ENCODE data around the gene UGT2B10.

The UGT2B10 gene

GRCh38 chr4:68831642-68832041 lies 15.8 kb downstream of the UGT2B10 start:
- Histone ChIP-seq H3K4me1 (ENCODE audit: insufficient read depth, low read length) (no peaks in the 10 kb centered on the region), H3K9me3 (ENCODE audit: insufficient read depth, low read length, severe bottlenecking) (no peaks in the 10 kb centered on the region), H2AFZ (ENCODE audit: low read depth, low read length) (no peak overlapping the region), H3K4me2 (ENCODE audit: insufficient read depth, low read length) (no peak overlapping the region), H4K20me1 (ENCODE audit: insufficient read depth, low read length) (no peaks in the 10 kb centered on the region), H3K79me2 (ENCODE audit: insufficient read depth, low read length) (no peaks in the 10 kb centered on the region), H3K27me3 (ENCODE audit: insufficient read depth, low read length, poor library complexity) (no peaks in the 10 kb centered on the region), H3K36me3 (ENCODE audit: insufficient read depth, low read length) (no peaks in the 10 kb centered on the region), H3K27ac (ENCODE audit: low read length) (no peak overlapping the region), H3K9ac (ENCODE audit: low read depth, low read length) (no peak overlapping the region), H3K4me3 (ENCODE audit: low read depth in 1 of 2, low read length in 2 of 2) (no peak overlapping the region)
- TF ChIP-seq CTCF (IDR thresholded peaks at IDR 0.05; ENCODE audit: borderline replicate concordance, extremely low read depth, low read length, poor library complexity, severe bottlenecking) (no peak), EZH2 (IDR thresholded peaks at IDR 0.05; ENCODE audit: borderline replicate concordance, low read depth, low read length, severe bottlenecking) (no peak)
- ATAC-seq (ENCODE audit: insufficient read depth, low read depth) (no peak), DNase-seq (no peak)

GRCh38 chr4:68850293-68850692 lies 34.5 kb downstream of the UGT2B10 start:
- H4K20me1 ChIP-seq (ENCODE audit: insufficient read depth, low read length) = no peaks in the 10 kb centered on the region
- H3K4me3 ChIP-seq (ENCODE audit: low read depth in 1 of 2, low read length in 2 of 2) = no peak overlapping the region
- no peak for DNase-seq
- H3K36me3 ChIP-seq (ENCODE audit: insufficient read depth, low read length) = no peaks in the 10 kb centered on the region
- no peak overlapping the region for H3K27ac ChIP-seq (ENCODE audit: low read length)
- H3K9me3 ChIP-seq (ENCODE audit: insufficient read depth, low read length, severe bottlenecking) = peaks cover 2% of the 10 kb centered on the region
- H2AFZ ChIP-seq (ENCODE audit: low read depth, low read length) = no peak overlapping the region
- no peaks in the 10 kb centered on the region for H3K79me2 ChIP-seq (ENCODE audit: insufficient read depth, low read length)
- H3K27me3 ChIP-seq (ENCODE audit: insufficient read depth, low read length, poor library complexity) = no peaks in the 10 kb centered on the region
- H3K9ac ChIP-seq (ENCODE audit: low read depth, low read length) = no peak overlapping the region
- no peaks in the 10 kb centered on the region for H3K4me1 ChIP-seq (ENCODE audit: insufficient read depth, low read length)
- TF ChIP-seq EZH2 (IDR thresholded peaks at IDR 0.05; ENCODE audit: borderline replicate concordance, low read depth, low read length, severe bottlenecking) (no peak), CTCF (IDR thresholded peaks at IDR 0.05; ENCODE audit: borderline replicate concordance, extremely low read depth, low read length, poor library complexity, severe bottlenecking) (no peak)
- no peak overlapping the region for H3K4me2 ChIP-seq (ENCODE audit: insufficient read depth, low read length)
- ATAC-seq (ENCODE audit: insufficient read depth, low read depth) = no peak

- Histone ChIP-seq H2AFZ (ENCODE audit: low read depth, low read length) (no peak overlapping the region), H3K4me1 (ENCODE audit: insufficient read depth, low read length) (no peaks in the 10 kb centered on the region), H3K36me3 (ENCODE audit: insufficient read depth, low read length) (no peaks in the 10 kb centered on the region), H3K4me3 (ENCODE audit: low read depth in 1 of 2, low read length in 2 of 2) (no peak overlapping the region), H3K79me2 (ENCODE audit: insufficient read depth, low read length) (no peaks in the 10 kb centered on the region), H3K9me3 (ENCODE audit: insufficient read depth, low read length, severe bottlenecking) (no peaks in the 10 kb centered on the region), H3K9ac (ENCODE audit: low read depth, low read length) (no peak overlapping the region), H3K4me2 (ENCODE audit: insufficient read depth, low read length) (no peak overlapping the region), H3K27me3 (ENCODE audit: insufficient read depth, low read length, poor library complexity) (no peaks in the 10 kb centered on the region), H4K20me1 (ENCODE audit: insufficient read depth, low read length) (no peaks in the 10 kb centered on the region), H3K27ac (ENCODE audit: low read length) (no peak overlapping the region)
- DNase-seq (no peak), ATAC-seq (ENCODE audit: insufficient read depth, low read depth) (no peak)
- TF ChIP-seq CTCF (IDR thresholded peaks at IDR 0.05; ENCODE audit: borderline replicate concordance, extremely low read depth, low read length, poor library complexity, severe bottlenecking) (no peak), EZH2 (IDR thresholded peaks at IDR 0.05; ENCODE audit: borderline replicate concordance, low read depth, low read length, severe bottlenecking) (no peak)
Measured at GRCh38 chr4:68855771-68856170, 40.0 kb downstream of the UGT2B10 start.

- no peak overlapping the region for H2AFZ ChIP-seq (ENCODE audit: low read depth, low read length)
- H3K9ac ChIP-seq (ENCODE audit: low read depth, low read length) = no peak overlapping the region
- no peak overlapping the region for H3K27ac ChIP-seq (ENCODE audit: low read length)
- no peaks in the 10 kb centered on the region for H3K27me3 ChIP-seq (ENCODE audit: insufficient read depth, low read length, poor library complexity)
- no peak overlapping the region for H3K4me3 ChIP-seq (ENCODE audit: low read depth in 1 of 2, low read length in 2 of 2)
- no peaks in the 10 kb centered on the region for H3K4me1 ChIP-seq (ENCODE audit: insufficient read depth, low read length)
- no peak for TF ChIP-seq CTCF (IDR thresholded peaks at IDR 0.05; ENCODE audit: borderline replicate concordance, extremely low read depth, low read length, poor library complexity, severe bottlenecking)
- TF ChIP-seq EZH2 (IDR thresholded peaks at IDR 0.05; ENCODE audit: borderline replicate concordance, low read depth, low read length, severe bottlenecking) = no peak
- no peaks in the 10 kb centered on the region for H3K79me2 ChIP-seq (ENCODE audit: insufficient read depth, low read length)
- H3K9me3 ChIP-seq (ENCODE audit: insufficient read depth, low read length, severe bottlenecking) = no peaks in the 10 kb centered on the region
- no peak for DNase-seq
- H3K36me3 ChIP-seq (ENCODE audit: insufficient read depth, low read length) = no peaks in the 10 kb centered on the region
- H4K20me1 ChIP-seq (ENCODE audit: insufficient read depth, low read length) = no peaks in the 10 kb centered on the region
- ATAC-seq (ENCODE audit: insufficient read depth, low read depth) = no peak
- H3K4me2 ChIP-seq (ENCODE audit: insufficient read depth, low read length) = no peak overlapping the region
Measured at GRCh38 chr4:68858039-68858438, 42.2 kb downstream of the UGT2B10 start.

Data from DND-41 (cell line).